SK-N-MC (cell line): ENCODE results near the gene DDX25.

Experiments
- EZH2 ChIP-seq: fragments of 200-600 bp; sonication (generic); IDR thresholded peaks from one replicate; pipeline ENCODE4 v1.6.1; 2017; ENCODE audit warnings: antibody characterized with exemption
- FOXP2 ChIP-seq: optimal IDR thresholded peaks from 2 replicates; pipeline ENCODE3; 2011; ENCODE audit warnings: mild to moderate bottlenecking, moderate library complexity; ENCODE audit not compliant: insufficient read depth; ENCODE audit errors: extremely low read length, control extremely low read depth
- POLR2AphosphoS5 ChIP-seq: IDR thresholded peaks from 2 replicates; pipeline ENCODE4 v1.6.1; 2012; ENCODE audit warnings: mild to moderate bottlenecking, low read depth, low read length, borderline replicate concordance

- no peak for TF ChIP-seq EZH2
- TF ChIP-seq POLR2AphosphoS5 = no peak
- no peak for TF ChIP-seq FOXP2
Measured at GRCh38 chr11:125958872-125959400, 54.6 kb downstream of the DDX25 start.
